ENCODE results near the gene NOS1.
"Not testable (repeated sequence)": the region's sequence is repeated elsewhere in the genome, so short reads cannot be mapped to it uniquely, and the experiment has no call there.

The NOS1 gene

GRCh38 chr12:117225179-117225578 is 136.2 kb downstream of the NOS1 start:
- DNase-seq (ENCODE audit: low read depth), result no peak
- no peak overlapping the region for H3K4me3 ChIP-seq (ENCODE audit: low read length)
- no peak for TF ChIP-seq CTCF (IDR thresholded peaks at IDR 0.05; ENCODE audit: insufficient read depth, low read depth, low read length, missing control alignments)

- not testable (repeated sequence) for DNase-seq (ENCODE audit: low read depth); H3K4me3 ChIP-seq (ENCODE audit: low read length)
Observed at GRCh38 chr12:117220947-117221346, 140.5 kb downstream of the NOS1 start.

GRCh38 chr12:117218149-117218548 is 143.3 kb downstream of the NOS1 start:
- H3K4me3 ChIP-seq (ENCODE audit: low read length), result no peak overlapping the region
- no peak for DNase-seq (ENCODE audit: low read depth)
- no peak for TF ChIP-seq CTCF (IDR thresholded peaks at IDR 0.05; ENCODE audit: insufficient read depth, low read depth, low read length, missing control alignments)

- H3K4me3 ChIP-seq (ENCODE audit: low read length), result no peak overlapping the region
- no peak for TF ChIP-seq CTCF (IDR thresholded peaks at IDR 0.05; ENCODE audit: insufficient read depth, low read depth, low read length, missing control alignments)
- no peak for DNase-seq (ENCODE audit: low read depth)
Observed at GRCh38 chr12:117216686-117217085, 144.7 kb downstream of the NOS1 start.

- DNase-seq (ENCODE audit: low read depth), result no peak
- no peak overlapping the region for H3K4me3 ChIP-seq (ENCODE audit: low read length)
- no peak for TF ChIP-seq CTCF (IDR thresholded peaks at IDR 0.05; ENCODE audit: insufficient read depth, low read depth, low read length, missing control alignments)
Observed at GRCh38 chr12:117214797-117215196, 146.6 kb downstream of the NOS1 start.

- no peak for TF ChIP-seq CTCF (IDR thresholded peaks at IDR 0.05; ENCODE audit: insufficient read depth, low read depth, low read length, missing control alignments)
- H3K4me3 ChIP-seq (ENCODE audit: low read length), result no peak overlapping the region
- no peak for DNase-seq (ENCODE audit: low read depth)
Observed at GRCh38 chr12:117213295-117213808, 148.1 kb downstream of the NOS1 start.

- no peak overlapping the region for H3K4me3 ChIP-seq (ENCODE audit: low read length)
- peak; percentile 76 for DNase-seq (ENCODE audit: low read depth)
- peak; percentile 95 for TF ChIP-seq CTCF (IDR thresholded peaks at IDR 0.05; ENCODE audit: insufficient read depth, low read depth, low read length, missing control alignments)
Observed at GRCh38 chr12:117212563-117213190, 148.7 kb downstream of the NOS1 start.

Measured in epithelial cell of esophagus (primary cell).